IMR-90 (cell line): ENCODE results near the gene ATF5. TPM values are rescaled to one million over a fixed set of nuclear protein-coding genes. Genes with fewer than 3 reads are reported as not detected.

Experiments
- ATAC-seq: fragments of 200-7000 bp; cut with Tn5 transposase; 2 replicates; pipeline ENCODE4 v1.9.1; 2020; ENCODE audit warnings: low read depth, mild to moderate bottlenecking, moderate library complexity
- BruUV-seq: library from RNA; stranded (reverse); fragments of 400-500 nt; replicated peaks from 2 replicates; lab custom pipeline; 2021; lab: Mats Ljungman, UMichigan
- CTCF ChIA-PET: fragments of 300-600 bp; formaldehyde crosslinking; extraction: SDS; loops from one replicate; lab custom pipeline; 2021; ENCODE audit warnings: antibody characterized with exemption; lab: Yijun Ruan, JAX
- POLR2A ChIA-PET: fragments of 300-600 bp; sonication (Branson Sonifier 250); formaldehyde crosslinking; loops from one replicate; lab custom pipeline; 2022; ENCODE audit warnings: antibody characterized with exemption; ENCODE audit not compliant: unreplicated experiment; lab: Charles Lee
- DNase-seq: peaks from one replicate; pipeline ENCODE4 v3.0.0; 2013
- H2AFZ ChIP-seq: replicated peaks from 2 replicates; pipeline ENCODE3; 2013; ENCODE audit warnings: low read length, mild to moderate bottlenecking; ENCODE audit not compliant: poor library complexity
- H2AK5ac ChIP-seq: 2 replicates; pipeline ENCODE4 v1.6.1; 2013; ENCODE audit warnings: low read depth, low read length, inconsistent platforms
- H2AK9ac ChIP-seq: replicated peaks from 2 replicates; pipeline ENCODE3; 2013; ENCODE audit warnings: mild to moderate bottlenecking, low read depth, low read length, moderate library complexity; ENCODE audit not compliant: poor library complexity
- H2BK120ac ChIP-seq: 2 replicates; pipeline ENCODE4 v1.6.1; 2013; ENCODE audit warnings: low read depth, low read length, inconsistent platforms
- H2BK15ac ChIP-seq: 3 replicates; pipeline ENCODE4 v1.6.1; 2013; ENCODE audit warnings: low read depth, low read length, inconsistent platforms
- H2BK20ac ChIP-seq: 2 replicates; pipeline ENCODE4 v1.6.1; 2013; ENCODE audit warnings: low read depth, mild to moderate bottlenecking, inconsistent platforms, low read length, moderate library complexity
- H2BK5ac ChIP-seq: 2 replicates; pipeline ENCODE4 v1.6.1; 2013; ENCODE audit warnings: mild to moderate bottlenecking, low read depth, low read length, inconsistent platforms; ENCODE audit not compliant: poor library complexity, severe bottlenecking
- H3K14ac ChIP-seq: replicated peaks from 2 replicates; pipeline ENCODE4 v1.6.1; 2013; ENCODE audit warnings: low read depth, low read length, inconsistent platforms
- H3K18ac ChIP-seq: 2 replicates; pipeline ENCODE4 v1.6.1; 2013; ENCODE audit warnings: low read depth, low read length, control low read depth
- H3K23ac ChIP-seq: 2 replicates; pipeline ENCODE4 v1.6.1; 2013; ENCODE audit warnings: low read depth, low read length, inconsistent platforms
- H3K27ac ChIP-seq: 2 replicates; pipeline ENCODE4 v1.5.1; 2013; ENCODE audit warnings: mild to moderate bottlenecking, control low read depth, low read length; ENCODE audit not compliant: insufficient read depth
- H3K27me3 ChIP-seq: 2 replicates; pipeline ENCODE4 v1.6.1; 2013; ENCODE audit warnings: low read length; ENCODE audit not compliant: control insufficient read depth, insufficient read depth
- H3K36me3 ChIP-seq: 2 replicates; pipeline ENCODE4 v1.6.1; 2013; ENCODE audit warnings: low read length, mixed read lengths; ENCODE audit not compliant: control insufficient read depth, insufficient read depth
- H3K4ac ChIP-seq: 2 replicates; pipeline ENCODE4 v1.6.1; 2013; ENCODE audit warnings: low read depth, low read length, inconsistent platforms
- H3K4me1 ChIP-seq: 2 replicates; pipeline ENCODE4 v1.6.1; 2013; ENCODE audit warnings: low read length, mixed read lengths; ENCODE audit not compliant: control insufficient read depth, insufficient read depth
- H3K4me2 ChIP-seq: 2 replicates; pipeline ENCODE4 v1.6.1; 2013; ENCODE audit warnings: low read depth, mild to moderate bottlenecking, control low read depth, low read length, moderate library complexity
- H3K4me3 ChIP-seq: 2 replicates; pipeline ENCODE4 v1.5.1; 2013; ENCODE audit warnings: low read depth, mild to moderate bottlenecking, control low read depth, low read length, moderate library complexity; ENCODE audit not compliant: insufficient read depth
- H3K56ac ChIP-seq: 2 replicates; pipeline ENCODE4 v1.6.1; 2013; ENCODE audit warnings: low read length, inconsistent platforms; ENCODE audit not compliant: insufficient read depth; ENCODE audit errors: extremely low read depth
- H3K79me1 ChIP-seq, 2 experiments: 2 replicates each; pipeline ENCODE4 v1.6.1; 2013; ENCODE audit warnings: low read length in 2 of 2, inconsistent platforms in 1 of 2, low read depth in 1 of 2
- H3K9ac ChIP-seq: 2 replicates; pipeline ENCODE4 v1.6.1; 2013; ENCODE audit warnings: low read depth, low read length, control low read depth
- H3K9me1 ChIP-seq: 2 replicates; pipeline ENCODE4 v1.6.1; 2013; ENCODE audit warnings: low read length, inconsistent platforms; ENCODE audit not compliant: insufficient read depth
- H3K9me3 ChIP-seq: 2 replicates; pipeline ENCODE4 v1.6.1; 2013; ENCODE audit warnings: low read length; ENCODE audit not compliant: control insufficient read depth, insufficient read depth
- H4K20me1 ChIP-seq: 2 replicates; pipeline ENCODE4 v1.6.1; 2013; ENCODE audit warnings: low read length, inconsistent platforms; ENCODE audit not compliant: insufficient read depth
- H4K5ac ChIP-seq: 2 replicates; pipeline ENCODE4 v1.6.1; 2013; ENCODE audit warnings: mild to moderate bottlenecking, low read depth, low read length, control low read depth
- H4K8ac ChIP-seq, 2 experiments: 2 replicates each; pipeline ENCODE4 v1.6.1; 2013; ENCODE audit warnings: low read depth in 2 of 2, low read length in 2 of 2, control low read depth in 1 of 2, inconsistent platforms in 1 of 2
- H4K91ac ChIP-seq: 2 replicates; pipeline ENCODE4 v1.6.1; 2013; ENCODE audit warnings: low read depth, low read length, inconsistent platforms; ENCODE audit not compliant: insufficient read depth
- BHLHE40 ChIP-seq: fragments of 150-350 bp; IDR thresholded peaks from 2 replicates; pipeline ENCODE4 v1.6.1; 2016; ENCODE audit warnings: mild to moderate bottlenecking, low read depth, low read length
- CHD1 ChIP-seq: IDR thresholded peaks from 2 replicates; pipeline ENCODE4 v1.6.1; 2012; ENCODE audit warnings: low read depth, low read length, improper control_type of control experiment
- ELK1 ChIP-seq: fragments of 150-350 bp; IDR thresholded peaks from 2 replicates; pipeline ENCODE4 v1.6.1; 2016; ENCODE audit warnings: low read depth, mild to moderate bottlenecking, low read length, moderate library complexity, borderline replicate concordance
- FOS ChIP-seq: fragments of 150-350 bp; IDR thresholded peaks from 2 replicates; pipeline ENCODE4 v1.6.1; 2016; ENCODE audit warnings: low read depth, low read length
- MAFK ChIP-seq: IDR thresholded peaks from 2 replicates; pipeline ENCODE4 v1.6.1; 2012; ENCODE audit warnings: low read depth, low read length, improper control_type of control experiment
- MAZ ChIP-seq: IDR thresholded peaks from 2 replicates; pipeline ENCODE4 v1.6.1; 2012; ENCODE audit warnings: low read depth, mild to moderate bottlenecking, low read length, improper control_type of control experiment, moderate library complexity, borderline replicate concordance
- NFE2L2 ChIP-seq: fragments of 150-350 bp; IDR thresholded peaks from 2 replicates; pipeline ENCODE4 v1.6.1; 2016; ENCODE audit warnings: low read depth, mild to moderate bottlenecking, low read length
- POLR2A ChIP-seq: IDR thresholded peaks from 2 replicates; pipeline ENCODE4 v1.6.1; 2012; ENCODE audit warnings: mild to moderate bottlenecking, low read depth, low read length
- SMC3 ChIP-seq: fragments of 150-350 bp; IDR thresholded peaks from 2 replicates; pipeline ENCODE4 v1.6.1; 2016; ENCODE audit warnings: low read depth, mild to moderate bottlenecking, antibody characterized with exemption, low read length, moderate library complexity
- WGBS, 2 experiments: methylation state at CpG; one replicate each; pipeline versions ENCODE4 v1.1.5 to v1.1.7; 2013; ENCODE audit warnings: missing lambda C conversion rate in 2 of 2; ENCODE audit not compliant: insufficient read length in 1 of 2; ENCODE audit errors: extremely low coverage in 2 of 2; 5-methylcytosine and 5-hydroxymethylcytosine counted together
- dilution Hi-C: fragments of 300-500 bp; cut with HindIII; formaldehyde crosslinking; loops from one replicate; pipeline ENCODE4 v1.14.3; 2018; ENCODE audit warnings: low sequenced_read_pairs; ENCODE audit not compliant: unreplicated experiment
- in situ Hi-C: fragments of 300-500 bp; cut with MboI; formaldehyde crosslinking; loops from 3 replicates; pipeline ENCODE4 v1.14.3; 2019; ENCODE audit warnings: low sequenced_read_pairs, inconsistent platforms, mixed read lengths
- intact Hi-C: fragments of 100-400 bp; cut with micrococcal nuclease; formaldehyde crosslinking; loops from 2 replicates; pipeline ENCODE4 v1.10.0; 2022
- polyA plus RNA-seq, 3 experiments: library from polyadenylated mRNA; depleted of rRNA; stranded (reverse); fragments of >200 nt; gene quantifications; 2 replicates each; pipeline ENCODE4 v1.2.3, GENCODE V29; 2012; ENCODE audit warnings: low replicate concordance in 1 of 3
- total RNA-seq: library from RNA; depleted of rRNA; stranded (reverse); fragments of >200 nt; gene quantifications from 2 replicates; pipeline ENCODE4 v1.2.3, GENCODE V29; 2012

The ATF5 gene
- total and polyA plus RNA-seq, 2 of the 4 experiments (the other 2 are of a cell fraction), result 2.7 to 15.7 TPM

- no peak for TF ChIP-seq MAZ
Measured at GRCh38 chr19:49923055-49924003, 5.7 kb upstream of the ATF5 start (continued).

- H3K4me3 ChIP-seq, result no peak overlapping the region
- H2AK5ac ChIP-seq, result no peak overlapping the region
- no peak overlapping the region for H3K56ac ChIP-seq
- H2BK120ac ChIP-seq, result no peak overlapping the region
- no peak overlapping the region for H2BK15ac ChIP-seq
- H2BK20ac ChIP-seq, result no peak overlapping the region
- BruUV-seq, result no TSS peak
- H2AFZ ChIP-seq, result no peak overlapping the region
- CTCF ChIA-PET, result no interaction called here
- no peak overlapping the region for H4K91ac ChIP-seq
- H3K9me1 ChIP-seq, result peaks cover 20% of the 10 kb centered on the region
- H3K36me3 ChIP-seq, result peaks cover 22% of the 10 kb centered on the region
- DNase-seq (no peak), ATAC-seq (no peak)
- TF ChIP-seq SMC3 (no peak), POLR2A (no peak), NFE2L2 (no peak), BHLHE40 (no peak), FOS (no peak), CHD1 (no peak), MAFK (no peak), ELK1 (no peak)
- H2BK5ac ChIP-seq, result no peak overlapping the region
- peaks cover 28 to 77% of the 10 kb centered on the region in 2 experiments for H3K79me1 ChIP-seq
- H4K8ac ChIP-seq, result no peak overlapping the region
- no peak overlapping the region for H3K14ac ChIP-seq
- dilution Hi-C loops (no loop called here), intact Hi-C loops (no loop called here), in situ Hi-C loops (no loop called here)
- no peaks in the 10 kb centered on the region for H3K27me3 ChIP-seq
- 71% methylated on average over 6 of the region's 25 CpGs; no CpG with 5 or more reads in 1 of the 2 experiments for WGBS, 2 experiments
- no peak overlapping the region for H3K4me2 ChIP-seq
- no peak overlapping the region; the same call in 1 of the 2 replicates for H3K4ac ChIP-seq
- no peak overlapping the region for H4K5ac ChIP-seq
- no peak overlapping the region for H2AK9ac ChIP-seq
- H4K20me1 ChIP-seq, result peaks cover 47% of the 10 kb centered on the region
- H3K27ac ChIP-seq, result no peak overlapping the region
- H3K9me3 ChIP-seq, result no peaks in the 10 kb centered on the region
- no peak overlapping the region for H3K23ac ChIP-seq
- POLR2A ChIA-PET, result no interaction called here
- H3K9ac ChIP-seq, result no peak overlapping the region
- peaks cover 17% of the 10 kb centered on the region for H3K4me1 ChIP-seq
- H3K18ac ChIP-seq, result no peak overlapping the region
Measured at GRCh38 chr19:49924004-49924880, 4.8 kb upstream of the ATF5 start.
